Liver (tissue), 9 donors: ENCODE results near the gene CHRNG. TPM values are rescaled to one million over a fixed set of nuclear protein-coding genes. Genes with fewer than 3 reads are reported as not detected.

Experiments used
- DNase-seq: peaks from one replicate; pipeline ENCODE4 v3.0.0-alpha.2; 2017; ENCODE audit warnings: low spot score
- H3K27ac ChIP-seq, 2 donors: one replicate each; pipeline ENCODE4 v1.7.0; 2013; ENCODE audit warnings: inconsistent platforms in 2 of 2, low read length in 2 of 2, control low read depth in 1 of 2, low read depth in 1 of 2, mild to moderate bottlenecking in 1 of 2
- H3K27me3 ChIP-seq, 4 donors: one replicate each; pipeline versions ENCODE4 v1.6.1 to v1.7.0; 2013; ENCODE audit warnings: low read length in 3 of 4, inconsistent platforms in 1 of 4, mild to moderate bottlenecking in 1 of 4, moderate library complexity in 1 of 4; ENCODE audit not compliant: control insufficient read depth in 4 of 4, insufficient read depth in 4 of 4
- H3K36me3 ChIP-seq, 4 donors: one replicate each; pipeline versions ENCODE4 v1.6.1 to v1.7.0; 2013; ENCODE audit warnings: low read length in 3 of 4, mild to moderate bottlenecking in 3 of 4, low read depth in 1 of 4, moderate library complexity in 1 of 4; ENCODE audit not compliant: control insufficient read depth in 4 of 4, insufficient read depth in 3 of 4
- H3K4me1 ChIP-seq, 4 donors: one replicate each; pipeline versions ENCODE4 v1.6.1 to v1.7.0; 2013; ENCODE audit warnings: low read length in 3 of 4, mild to moderate bottlenecking in 3 of 4, moderate library complexity in 1 of 4; ENCODE audit not compliant: control insufficient read depth in 4 of 4, insufficient read depth in 4 of 4
- H3K4me3 ChIP-seq, 3 donors: one replicate each; pipeline versions ENCODE4 v1.6.1 to v1.7.0; 2013; ENCODE audit warnings: low read length in 3 of 3, control low read depth in 1 of 3, low read depth in 1 of 3, mild to moderate bottlenecking in 1 of 3
- H3K9ac ChIP-seq, 2 donors: one replicate each; pipeline ENCODE4 v1.7.0; 2013; ENCODE audit warnings: low read length in 2 of 2, mild to moderate bottlenecking in 2 of 2, moderate library complexity in 2 of 2, control low read depth in 1 of 2, low read depth in 1 of 2
- H3K9me3 ChIP-seq, 4 donors: one replicate each; pipeline versions ENCODE4 v1.6.1 to v1.7.0; 2013; ENCODE audit warnings: low read length in 3 of 4; ENCODE audit not compliant: control insufficient read depth in 4 of 4
- EGR1 ChIP-seq, 2 donors: IDR thresholded peaks; 2 replicates each; pipeline ENCODE4 v1.6.1; 2016 to 2018; ENCODE audit warnings: antibody characterized with exemption in 2 of 2, low read depth in 2 of 2
- FOXA1 ChIP-seq: IDR thresholded peaks from 2 replicates; pipeline ENCODE4 v1.6.1; 2016; ENCODE audit warnings: antibody characterized with exemption
- GABPA ChIP-seq, 2 donors: IDR thresholded peaks in 1 of 2; conservative IDR thresholded peaks in 1 of 2; 2 replicates each; pipeline ENCODE4 v1.6.1; 2016; ENCODE audit warnings: antibody characterized with exemption in 2 of 2, mild to moderate bottlenecking in 1 of 2, moderate library complexity in 1 of 2
- HNF4G ChIP-seq: IDR thresholded peaks from 2 replicates; pipeline ENCODE4 v1.6.1; 2016; ENCODE audit warnings: antibody characterized with exemption
- JUND ChIP-seq, 2 donors: IDR thresholded peaks; 2 replicates each; pipeline ENCODE4 v1.6.1; 2016; ENCODE audit warnings: antibody characterized with exemption in 2 of 2
- MAX ChIP-seq: IDR thresholded peaks from 2 replicates; pipeline ENCODE4 v1.6.1; 2016; ENCODE audit warnings: antibody characterized with exemption
- NR2F2 ChIP-seq: IDR thresholded peaks from 2 replicates; pipeline ENCODE4 v1.6.1; 2016; ENCODE audit warnings: antibody characterized with exemption
- RAD21 ChIP-seq, 2 donors: IDR thresholded peaks; 2 replicates each; pipeline ENCODE4 v1.6.1; 2016; ENCODE audit warnings: antibody characterized with exemption in 2 of 2, mild to moderate bottlenecking in 2 of 2
- REST ChIP-seq: IDR thresholded peaks from 2 replicates; pipeline ENCODE4 v1.6.1; 2016; ENCODE audit warnings: antibody characterized with exemption, mild to moderate bottlenecking
- RXRA ChIP-seq, 2 donors: IDR thresholded peaks; 2 replicates each; pipeline ENCODE4 v1.6.1; 2017 to 2018; ENCODE audit warnings: antibody characterized with exemption in 2 of 2, mild to moderate bottlenecking in 1 of 2
- SP1 ChIP-seq: IDR thresholded peaks from 2 replicates; pipeline ENCODE4 v1.6.1; 2018; ENCODE audit warnings: antibody characterized with exemption, mild to moderate bottlenecking
- TAF1 ChIP-seq: conservative IDR thresholded peaks from 2 replicates; pipeline ENCODE4 v1.6.1; 2016; ENCODE audit warnings: antibody characterized with exemption, mild to moderate bottlenecking
- YY1 ChIP-seq: IDR thresholded peaks from 2 replicates; pipeline ENCODE4 v1.6.1; 2016; ENCODE audit warnings: antibody characterized with exemption, mild to moderate bottlenecking
- ZBTB33 ChIP-seq: IDR thresholded peaks from 2 replicates; pipeline ENCODE4 v1.6.1; 2016; ENCODE audit warnings: antibody characterized with exemption
- whole genome bisulfite sequencing: extraction: QIAGEN DNeasy Blood & Tissue Kit; methylation state at CpG from one replicate; pipeline ENCODE4 v1.1.7; 2013; 5-methylcytosine and 5-hydroxymethylcytosine counted together
- polyA plus RNA-seq, 2 donors: library from polyadenylated mRNA; stranded (reverse) in 1 of 2; unstranded in 1 of 2; fragments of 200-250 nt in 1 of 2; fragments of >200 nt in 1 of 2; fragmentation: Nextera tagmentation in 1 of 2; extraction: Ambion mirVana in 1 of 2; gene quantifications; one replicate each; pipeline versions ENCODE4 v1.2.1 to v1.2.3, GENCODE V29; 2013 to 2015
- total RNA-seq, 2 donors: library from RNA; depleted of rRNA; stranded (reverse); fragments of >200 nt; gene quantifications; one replicate each; pipeline ENCODE4 v1.2.3, GENCODE V29; 2014
- donor health status: healthy.
- donor health status: healthy.
- donor health status: healthy.
- donor health status: healthy.
- donor health status: healthy.

The CHRNG gene
- total and polyA plus RNA-seq, 4 donors = not detected

DNA sequence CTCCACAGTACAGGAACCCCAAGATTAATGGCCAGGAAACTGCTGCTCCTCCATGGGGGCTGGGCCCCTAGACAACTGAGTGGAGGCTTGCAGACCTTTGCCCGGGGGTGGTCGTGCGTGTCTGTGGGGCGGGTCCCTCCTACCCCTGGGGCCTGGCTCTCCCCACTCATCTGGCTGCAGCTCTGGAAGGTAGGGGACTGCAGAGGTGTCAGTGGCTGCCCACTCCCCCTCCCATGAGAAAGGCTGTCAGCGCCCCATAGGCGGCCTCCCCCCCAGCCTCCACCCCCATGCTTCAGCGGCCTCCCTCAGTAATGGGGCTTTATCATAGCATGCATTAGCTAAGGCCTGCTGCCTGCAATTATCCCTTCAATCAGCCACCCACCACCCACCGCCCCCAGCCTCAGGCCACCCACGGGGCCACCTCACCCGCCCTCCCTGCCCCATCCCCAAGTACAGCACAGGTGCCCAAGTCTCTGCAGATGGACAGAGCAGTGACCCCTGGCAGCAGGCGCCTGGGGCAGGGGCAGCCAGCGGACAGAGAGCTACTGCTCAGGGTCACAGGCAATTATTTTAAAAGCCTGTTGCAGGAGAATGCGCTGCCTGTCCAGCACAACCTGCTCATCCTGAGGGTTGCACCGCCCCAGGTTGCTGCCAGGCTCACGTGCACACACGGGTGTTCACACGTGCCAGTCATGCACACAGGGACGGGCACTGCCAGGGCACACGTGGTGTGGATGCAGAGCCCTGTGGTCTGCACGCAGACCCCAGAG lies 42.8 kb upstream of the CHRNG start (continued):
- no peak for TF ChIP-seq ZBTB33

GRCh38 chr2:232497348-232497747 lies 42.1 kb upstream of the CHRNG start:
- Histone ChIP-seq H3K4me3 (no peak overlapping the region), H3K9ac (no peak overlapping the region), H3K27me3 (no peaks in the 10 kb centered on the region), H3K27ac (no peak overlapping the region), H3K9me3 (no peaks in the 10 kb centered on the region), H3K4me1 (peaks cover 0 to 2% (median 0%) of the 10 kb centered on the region in 4 donors), H3K36me3 (no peaks in the 10 kb centered on the region)
- no peak for DNase-seq
- 82% methylated on average over 13 of the region's 13 CpGs for WGBS
- TF ChIP-seq HNF4G (no peak), FOXA1 (no peak), JUND (IDR thresholded peaks at IDR 0.05) (no peak), RXRA (IDR thresholded peaks at IDR 0.05) (no peak), SP1 (no peak), GABPA (IDR thresholded peaks at IDR 0.05 in 1 of 2, conservative IDR thresholded peaks at IDR 0.05 in 1 of 2) (no peak), NR2F2 (no peak), YY1 (no peak), RAD21 (IDR thresholded peaks at IDR 0.05) (no peak), EGR1 (IDR thresholded peaks at IDR 0.05; ENCODE audit: low read depth in 2 of 2) (no peak), REST (no peak), ZBTB33 (no peak), MAX (no peak), TAF1 (no peak)
